ENCODE data around the gene HOXC4.

HOXC4 gene

GRCh38 chr12:54053751-54054741 is at the start of gene HOXC4:
HOXC4 (plus strand) TSS chr12:54053835; CDS start chr12:54053923, 88 bp downstream.
- DNase-seq = no peak

GRCh38 chr12:54004063-54004840 is 49.4 kb upstream of the HOXC4 start:
- DNase-seq = no peak

GRCh38 chr12:54004841-54005530 is 48.6 kb upstream of the HOXC4 start:
- DNase-seq = no peak

- DNase-seq = no peak
Measured at GRCh38 chr12:54005531-54005852, 48.1 kb upstream of the HOXC4 start.

GRCh38 chr12:54005853-54006558 is 47.6 kb upstream of the HOXC4 start:
- peak; percentile 90 for DNase-seq

GRCh38 chr12:54006559-54007220 is 46.9 kb upstream of the HOXC4 start:
- DNase-seq = no peak

- no peak for DNase-seq
Measured at GRCh38 chr12:54007538-54008259, 45.9 kb upstream of the HOXC4 start.

- no peak for DNase-seq
Measured at GRCh38 chr12:54008260-54008552, 45.4 kb upstream of the HOXC4 start.

GRCh38 chr12:54009171-54010052 is 44.2 kb upstream of the HOXC4 start:
- peak; percentile 40 to 51 for DNase-seq

- DNase-seq = no peak
Measured at GRCh38 chr12:54010053-54010971, 43.3 kb upstream of the HOXC4 start.

- DNase-seq = no peak
Measured at GRCh38 chr12:54010972-54011664, 42.5 kb upstream of the HOXC4 start.

- no peak for DNase-seq
Measured at GRCh38 chr12:54011665-54012532, 41.7 kb upstream of the HOXC4 start.

- DNase-seq = no peak
Measured at GRCh38 chr12:54012631-54013409, 40.8 kb upstream of the HOXC4 start.

GRCh38 chr12:54014377-54015017 is 39.1 kb upstream of the HOXC4 start:
- no peak for DNase-seq

GRCh38 chr12:54015018-54015931 is 38.4 kb upstream of the HOXC4 start:
- no peak for DNase-seq
